ENCODE results near the gene CYP2D6. TPM values are rescaled to one million over a fixed set of nuclear protein-coding genes. Genes with fewer than 3 reads are reported as not detected.

Gene CYP2D6
- polyA plus RNA-seq, 3 donors, result 4.5 TPM; not detected in 2

DNA sequence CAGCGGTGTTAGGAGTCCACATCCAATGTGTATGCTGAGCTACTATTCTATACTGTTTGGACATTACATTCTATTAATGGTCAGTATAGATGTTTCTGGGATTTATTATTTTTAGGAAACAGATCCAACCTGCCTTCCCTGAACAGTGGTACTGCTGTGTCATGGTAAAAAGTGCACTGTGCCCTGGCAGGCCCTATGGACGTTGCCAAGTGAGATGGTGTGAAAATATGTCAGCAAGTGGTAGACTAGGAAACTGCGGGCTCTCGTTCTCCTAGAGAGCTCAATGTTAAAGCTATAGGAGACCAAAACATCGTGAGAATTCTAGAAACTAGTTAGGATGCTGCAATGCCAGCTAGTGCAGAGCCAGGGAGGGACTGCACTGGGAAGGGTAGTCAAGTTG, 26.0 kb upstream of the CYP2D6 start:
- Histone ChIP-seq H3K79me2 (ENCODE audit: insufficient read depth, low read length) (no peaks in the 10 kb centered on the region), H3K4me3 (replicated peaks in 1 of 3; ENCODE audit: low read depth in 2 of 3, low read length in 3 of 3) (no peak overlapping the region), H3K36me3 (replicated peaks in 1 of 2; ENCODE audit: control insufficient read depth in 1 of 2, insufficient read depth in 2 of 2, low read length in 2 of 2) (peaks cover 2 to 39% of the 10 kb centered on the region in 2 donors), H4K20me1 (ENCODE audit: insufficient read depth, low read length) (no peaks in the 10 kb centered on the region), H3K4me1 (ENCODE audit: control insufficient read depth in 1 of 2, insufficient read depth in 2 of 2, low read length in 2 of 2) (no peaks in the 10 kb centered on the region), H3K27ac (ENCODE audit: low read depth in 1 of 2, low read length in 2 of 2) (no peak overlapping the region), H2AFZ (ENCODE audit: insufficient read depth, low read depth, low read length, poor library complexity, severe bottlenecking) (no peak overlapping the region), H3K9me3 (replicated peaks in 1 of 2; ENCODE audit: control insufficient read depth in 1 of 2, insufficient read depth in 1 of 2, low read length in 2 of 2) (no peaks in the 10 kb centered on the region), H3K9ac (ENCODE audit: insufficient read depth, low read length, poor library complexity, severe bottlenecking) (no peak overlapping the region), H3K4me2 (replicated peaks; ENCODE audit: extremely low read depth, low read length, poor library complexity, severe bottlenecking) (no peak overlapping the region), H3K27me3 (ENCODE audit: control insufficient read depth in 2 of 2, insufficient read depth in 2 of 2, low read length in 2 of 2) (no peaks in the 10 kb centered on the region)
- Mint-ChIP-seq H3K4me3 (no peak overlapping the region), H3K27me3 (ENCODE audit: low read depth in 3 of 3) (peaks cover 0 to 2% (median 0%) of the 10 kb centered on the region in 3 donors), H3K27ac (peak overlapping the region in 1 of 7 donors; percentile 66), H3K9me3 (peaks cover 0 to 4% (median 0%) of the 10 kb centered on the region in 7 donors), H3K4me1 (peaks cover 4% of the 10 kb centered on the region), H3K36me3 (peaks cover 27 to 35% of the 10 kb centered on the region in 2 donors)
- TF ChIP-seq, protein P1, sequence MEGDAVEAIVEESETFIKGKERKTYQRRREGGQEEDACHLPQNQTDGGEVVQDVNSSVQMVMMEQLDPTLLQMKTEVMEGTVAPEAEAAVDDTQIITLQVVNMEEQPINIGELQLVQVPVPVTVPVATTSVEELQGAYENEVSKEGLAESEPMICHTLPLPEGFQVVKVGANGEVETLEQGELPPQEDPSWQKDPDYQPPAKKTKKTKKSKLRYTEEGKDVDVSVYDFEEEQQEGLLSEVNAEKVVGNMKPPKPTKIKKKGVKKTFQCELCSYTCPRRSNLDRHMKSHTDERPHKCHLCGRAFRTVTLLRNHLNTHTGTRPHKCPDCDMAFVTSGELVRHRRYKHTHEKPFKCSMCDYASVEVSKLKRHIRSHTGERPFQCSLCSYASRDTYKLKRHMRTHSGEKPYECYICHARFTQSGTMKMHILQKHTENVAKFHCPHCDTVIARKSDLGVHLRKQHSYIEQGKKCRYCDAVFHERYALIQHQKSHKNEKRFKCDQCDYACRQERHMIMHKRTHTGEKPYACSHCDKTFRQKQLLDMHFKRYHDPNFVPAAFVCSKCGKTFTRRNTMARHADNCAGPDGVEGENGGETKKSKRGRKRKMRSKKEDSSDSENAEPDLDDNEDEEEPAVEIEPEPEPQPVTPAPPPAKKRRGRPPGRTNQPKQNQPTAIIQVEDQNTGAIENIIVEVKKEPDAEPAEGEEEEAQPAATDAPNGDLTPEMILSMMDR (IDR thresholded peaks at IDR 0.05), result no peak
- WGBS (ENCODE audit: insufficient coverage), result 81% methylated on average over 4 of the region's 5 CpGs
- intact Hi-C loops (cut with micrococcal nuclease), result no loop called here
- DNase-seq, result no peak

DNA sequence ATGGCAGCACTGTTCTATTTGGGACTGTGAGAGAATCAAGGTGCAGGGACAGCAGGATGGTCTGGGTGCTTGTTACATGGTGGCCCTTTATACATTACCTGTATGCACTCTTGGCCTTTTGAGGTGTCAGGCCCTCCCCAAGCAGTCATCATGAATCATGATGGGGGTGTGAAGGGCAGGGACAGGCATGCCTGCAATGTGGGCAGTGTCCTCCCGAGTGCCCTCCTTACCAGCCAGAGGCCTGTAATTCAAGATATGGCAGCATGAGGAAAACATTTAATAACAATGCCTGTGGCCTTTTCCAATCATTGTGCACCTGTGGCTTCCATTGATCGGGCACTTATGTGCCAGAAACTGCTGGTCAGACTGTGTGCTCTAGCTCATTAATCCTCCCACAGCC, 25.5 kb upstream of the CYP2D6 start:
- Mint-ChIP-seq H3K4me3 (no peak overlapping the region), H3K27ac (peak overlapping the region in 1 of 7 donors; percentile 38)
- 95% methylated on average over 2 of the region's 2 CpGs for WGBS (ENCODE audit: insufficient coverage)

More for the DNA sequence above, 25.5 kb upstream of the CYP2D6 start:
- Mint-ChIP-seq H3K36me3 (peaks cover 27 to 35% of the 10 kb centered on the region in 2 donors), H3K9me3 (peaks cover 0 to 4% (median 0%) of the 10 kb centered on the region in 7 donors), H3K4me1 (peaks cover 4% of the 10 kb centered on the region), H3K27me3 (ENCODE audit: low read depth in 3 of 3) (peaks cover 0 to 2% (median 0%) of the 10 kb centered on the region in 3 donors)
- Histone ChIP-seq H3K4me2 (replicated peaks; ENCODE audit: extremely low read depth, low read length, poor library complexity, severe bottlenecking) (no peak overlapping the region), H4K20me1 (ENCODE audit: insufficient read depth, low read length) (no peaks in the 10 kb centered on the region), H3K4me1 (ENCODE audit: control insufficient read depth in 1 of 2, insufficient read depth in 2 of 2, low read length in 2 of 2) (no peaks in the 10 kb centered on the region), H3K27ac (ENCODE audit: low read depth in 1 of 2, low read length in 2 of 2) (no peak overlapping the region), H3K79me2 (ENCODE audit: insufficient read depth, low read length) (no peaks in the 10 kb centered on the region), H2AFZ (ENCODE audit: insufficient read depth, low read depth, low read length, poor library complexity, severe bottlenecking) (no peak overlapping the region), H3K4me3 (replicated peaks in 1 of 3; ENCODE audit: low read depth in 2 of 3, low read length in 3 of 3) (no peak overlapping the region), H3K9me3 (replicated peaks in 1 of 2; ENCODE audit: control insufficient read depth in 1 of 2, insufficient read depth in 1 of 2, low read length in 2 of 2) (no peaks in the 10 kb centered on the region), H3K36me3 (replicated peaks in 1 of 2; ENCODE audit: control insufficient read depth in 1 of 2, insufficient read depth in 2 of 2, low read length in 2 of 2) (peaks cover 0 to 34% of the 10 kb centered on the region in 2 donors), H3K9ac (ENCODE audit: insufficient read depth, low read length, poor library complexity, severe bottlenecking) (no peak overlapping the region), H3K27me3 (ENCODE audit: control insufficient read depth in 2 of 2, insufficient read depth in 2 of 2, low read length in 2 of 2) (no peaks in the 10 kb centered on the region)
- TF ChIP-seq, protein P1 (IDR thresholded peaks at IDR 0.05), result no peak
- intact Hi-C loops (cut with micrococcal nuclease), result no loop called here
- DNase-seq, result no peak

All from CD14-positive monocyte (primary cell).